Liver (tissue), 9 donors: ENCODE measurements around the gene PLEKHA7. TPM values are rescaled to one million over a fixed set of nuclear protein-coding genes. Genes with fewer than 3 reads are reported as not detected.

Experiments
- DNase-seq: peaks from one replicate; pipeline ENCODE4 v3.0.0-alpha.2; 2017; ENCODE audit warnings: low spot score
- H3K27ac ChIP-seq, 2 donors: one replicate each; pipeline ENCODE4 v1.7.0; 2013; ENCODE audit warnings: inconsistent platforms in 2 of 2, low read length in 2 of 2, control low read depth in 1 of 2, low read depth in 1 of 2, mild to moderate bottlenecking in 1 of 2
- H3K27me3 ChIP-seq, 4 donors: one replicate each; pipeline versions ENCODE4 v1.6.1 to v1.7.0; 2013; ENCODE audit warnings: low read length in 3 of 4, inconsistent platforms in 1 of 4, mild to moderate bottlenecking in 1 of 4, moderate library complexity in 1 of 4; ENCODE audit not compliant: control insufficient read depth in 4 of 4, insufficient read depth in 4 of 4
- H3K36me3 ChIP-seq, 4 donors: one replicate each; pipeline versions ENCODE4 v1.6.1 to v1.7.0; 2013; ENCODE audit warnings: low read length in 3 of 4, mild to moderate bottlenecking in 3 of 4, low read depth in 1 of 4, moderate library complexity in 1 of 4; ENCODE audit not compliant: control insufficient read depth in 4 of 4, insufficient read depth in 3 of 4
- H3K4me1 ChIP-seq, 4 donors: one replicate each; pipeline versions ENCODE4 v1.6.1 to v1.7.0; 2013; ENCODE audit warnings: low read length in 3 of 4, mild to moderate bottlenecking in 3 of 4, moderate library complexity in 1 of 4; ENCODE audit not compliant: control insufficient read depth in 4 of 4, insufficient read depth in 4 of 4
- H3K4me3 ChIP-seq, 3 donors: one replicate each; pipeline versions ENCODE4 v1.6.1 to v1.7.0; 2013; ENCODE audit warnings: low read length in 3 of 3, control low read depth in 1 of 3, low read depth in 1 of 3, mild to moderate bottlenecking in 1 of 3
- H3K9ac ChIP-seq, 2 donors: one replicate each; pipeline ENCODE4 v1.7.0; 2013; ENCODE audit warnings: low read length in 2 of 2, mild to moderate bottlenecking in 2 of 2, moderate library complexity in 2 of 2, control low read depth in 1 of 2, low read depth in 1 of 2
- H3K9me3 ChIP-seq, 4 donors: one replicate each; pipeline versions ENCODE4 v1.6.1 to v1.7.0; 2013; ENCODE audit warnings: low read length in 3 of 4; ENCODE audit not compliant: control insufficient read depth in 4 of 4
- EGR1 ChIP-seq, 2 donors: IDR thresholded peaks; 2 replicates each; pipeline ENCODE4 v1.6.1; 2016 to 2018; ENCODE audit warnings: antibody characterized with exemption in 2 of 2, low read depth in 2 of 2
- FOXA2 ChIP-seq: IDR thresholded peaks from 2 replicates; pipeline ENCODE4 v1.6.1; 2016; ENCODE audit warnings: antibody characterized with exemption
- GABPA ChIP-seq, 2 donors: IDR thresholded peaks in 1 of 2; conservative IDR thresholded peaks in 1 of 2; 2 replicates each; pipeline ENCODE4 v1.6.1; 2016; ENCODE audit warnings: antibody characterized with exemption in 2 of 2, mild to moderate bottlenecking in 1 of 2, moderate library complexity in 1 of 2
- HNF4A ChIP-seq, 2 donors: conservative IDR thresholded peaks; 2 replicates each; pipeline ENCODE4 v1.6.1; 2016; ENCODE audit warnings: antibody characterized with exemption in 2 of 2, mild to moderate bottlenecking in 2 of 2
- HNF4G ChIP-seq: IDR thresholded peaks from 2 replicates; pipeline ENCODE4 v1.6.1; 2016; ENCODE audit warnings: antibody characterized with exemption
- JUND ChIP-seq, 2 donors: IDR thresholded peaks; 2 replicates each; pipeline ENCODE4 v1.6.1; 2016; ENCODE audit warnings: antibody characterized with exemption in 2 of 2
- NR2F2 ChIP-seq: IDR thresholded peaks from 2 replicates; pipeline ENCODE4 v1.6.1; 2016; ENCODE audit warnings: antibody characterized with exemption
- RAD21 ChIP-seq, 2 donors: IDR thresholded peaks; 2 replicates each; pipeline ENCODE4 v1.6.1; 2016; ENCODE audit warnings: antibody characterized with exemption in 2 of 2, mild to moderate bottlenecking in 2 of 2
- REST ChIP-seq: IDR thresholded peaks from 2 replicates; pipeline ENCODE4 v1.6.1; 2016; ENCODE audit warnings: antibody characterized with exemption, mild to moderate bottlenecking
- RXRA ChIP-seq, 2 donors: IDR thresholded peaks; 2 replicates each; pipeline ENCODE4 v1.6.1; 2017 to 2018; ENCODE audit warnings: antibody characterized with exemption in 2 of 2, mild to moderate bottlenecking in 1 of 2
- SP1 ChIP-seq: IDR thresholded peaks from 2 replicates; pipeline ENCODE4 v1.6.1; 2018; ENCODE audit warnings: antibody characterized with exemption, mild to moderate bottlenecking
- TAF1 ChIP-seq: conservative IDR thresholded peaks from 2 replicates; pipeline ENCODE4 v1.6.1; 2016; ENCODE audit warnings: antibody characterized with exemption, mild to moderate bottlenecking
- ZBTB33 ChIP-seq: IDR thresholded peaks from 2 replicates; pipeline ENCODE4 v1.6.1; 2016; ENCODE audit warnings: antibody characterized with exemption
- WGBS: extraction: QIAGEN DNeasy Blood & Tissue Kit; methylation state at CpG from one replicate; pipeline ENCODE4 v1.1.7; 2013; 5-methylcytosine and 5-hydroxymethylcytosine counted together
- polyA plus RNA-seq, 2 donors: library from polyadenylated mRNA; stranded (reverse) in 1 of 2; unstranded in 1 of 2; fragments of 200-250 nt in 1 of 2; fragments of >200 nt in 1 of 2; fragmentation: Nextera tagmentation in 1 of 2; extraction: Ambion mirVana in 1 of 2; gene quantifications; one replicate each; pipeline versions ENCODE4 v1.2.1 to v1.2.3, GENCODE V29; 2013 to 2015
- total RNA-seq, 2 donors: library from RNA; depleted of rRNA; stranded (reverse); fragments of >200 nt; gene quantifications; one replicate each; pipeline ENCODE4 v1.2.3, GENCODE V29; 2014
- TF ChIP-seq, protein P1 (sequence below): IDR thresholded peaks from 2 replicates; pipeline ENCODE4 v1.6.1; 2016; ENCODE audit warnings: antibody characterized with exemption
- donor health status: healthy.
- donor health status: healthy.
- donor health status: healthy.
- donor health status: healthy.
- donor health status: healthy.

The PLEKHA7 gene
- total and polyA plus RNA-seq, 4 donors, result 6.1 to 28.8 (median 8.5) TPM

GRCh38 chr11:16844268-16844771 is 169.9 kb downstream of the PLEKHA7 start:
- no peak overlapping the region for H3K4me3 ChIP-seq
- H3K9me3 ChIP-seq, result no peaks in the 10 kb centered on the region
- H3K27ac ChIP-seq, result no peak overlapping the region
- TF ChIP-seq, protein P1, sequence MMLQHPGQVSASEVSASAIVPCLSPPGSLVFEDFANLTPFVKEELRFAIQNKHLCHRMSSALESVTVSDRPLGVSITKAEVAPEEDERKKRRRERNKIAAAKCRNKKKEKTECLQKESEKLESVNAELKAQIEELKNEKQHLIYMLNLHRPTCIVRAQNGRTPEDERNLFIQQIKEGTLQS, result no peak
- peak in 1 of 2 donors; percentile 15 for TF ChIP-seq RXRA (IDR thresholded peaks at IDR 0.05)
- TF ChIP-seq SP1, result peak; percentile 21
- TF ChIP-seq EGR1 (IDR thresholded peaks at IDR 0.05; ENCODE audit: low read depth in 2 of 2), result no peak
- TF ChIP-seq NR2F2, result no peak
- TF ChIP-seq HNF4G, result peak; percentile 31
- TF ChIP-seq HNF4A (conservative IDR thresholded peaks at IDR 0.05), result peak; percentile 78 to 80
- no peak overlapping the region for H3K9ac ChIP-seq
- no peak for DNase-seq
- peaks cover 1 to 36% (median 14%) of the 10 kb centered on the region in 4 donors for H3K36me3 ChIP-seq
- no peaks in the 10 kb centered on the region for H3K27me3 ChIP-seq
- H3K4me1 ChIP-seq, result peaks cover 0 to 9% (median 5%) of the 10 kb centered on the region in 4 donors
- 52% methylated on average over 1 of the region's 1 CpG for WGBS

- DNase-seq, result peak; percentile 51
- Histone ChIP-seq H3K27me3 (no peaks in the 10 kb centered on the region), H3K4me1 (peaks cover 0 to 9% (median 5%) of the 10 kb centered on the region in 4 donors), H3K27ac (no peak overlapping the region), H3K4me3 (no peak overlapping the region), H3K9ac (no peak overlapping the region), H3K9me3 (no peaks in the 10 kb centered on the region), H3K36me3 (peaks cover 1 to 30% (median 14%) of the 10 kb centered on the region in 4 donors)
- TF ChIP-seq RXRA (IDR thresholded peaks at IDR 0.05) (no peak), FOXA2 (no peak), ZBTB33 (no peak), GABPA (IDR thresholded peaks at IDR 0.05 in 1 of 2, conservative IDR thresholded peaks at IDR 0.05 in 1 of 2) (no peak), TAF1 (no peak)
Measured at GRCh38 chr11:16843294-16843693, 170.9 kb downstream of the PLEKHA7 start.

- H3K36me3 ChIP-seq, result peaks cover 1 to 30% (median 14%) of the 10 kb centered on the region in 4 donors
Measured at GRCh38 chr11:16841984-16842383, 172.2 kb downstream of the PLEKHA7 start.

GRCh38 chr11:16841481-16841880 is 172.7 kb downstream of the PLEKHA7 start:
- DNase-seq, result no peak
- TF ChIP-seq SP1, result no peak
- TF ChIP-seq EGR1 (IDR thresholded peaks at IDR 0.05; ENCODE audit: low read depth in 2 of 2), result no peak
- TF ChIP-seq RAD21 (IDR thresholded peaks at IDR 0.05), result no peak
- TF ChIP-seq RXRA (IDR thresholded peaks at IDR 0.05), result no peak
- no peak for TF ChIP-seq JUND (IDR thresholded peaks at IDR 0.05)
- TF ChIP-seq, protein P1, result no peak
- no peak for TF ChIP-seq REST
- TF ChIP-seq GABPA (IDR thresholded peaks at IDR 0.05 in 1 of 2, conservative IDR thresholded peaks at IDR 0.05 in 1 of 2), result no peak
- no peak overlapping the region for H3K4me3 ChIP-seq
- peaks cover 1 to 27% (median 14%) of the 10 kb centered on the region in 4 donors for H3K36me3 ChIP-seq
- no peak overlapping the region for H3K27ac ChIP-seq
- 95% methylated on average over 9 of the region's 9 CpGs for WGBS
- peaks cover 0 to 9% (median 5%) of the 10 kb centered on the region in 4 donors for H3K4me1 ChIP-seq
- H3K9ac ChIP-seq, result no peak overlapping the region
- no peaks in the 10 kb centered on the region for H3K27me3 ChIP-seq
- no peaks in the 10 kb centered on the region for H3K9me3 ChIP-seq

More at GRCh38 chr11:16841984-16842383, 172.2 kb downstream of the PLEKHA7 start:
- Histone ChIP-seq H3K27me3 (no peaks in the 10 kb centered on the region), H3K27ac (no peak overlapping the region), H3K4me1 (peaks cover 0 to 9% (median 5%) of the 10 kb centered on the region in 4 donors), H3K9me3 (no peaks in the 10 kb centered on the region), H3K4me3 (no peak overlapping the region), H3K9ac (no peak overlapping the region)
- WGBS, result 93% methylated on average over 4 of the region's 4 CpGs
- no peak for DNase-seq
- TF ChIP-seq SP1 (no peak), TAF1 (no peak), JUND (IDR thresholded peaks at IDR 0.05) (no peak)
